ENCODE data around the gene ZNF207.
"Not testable (repeated sequence)": the region's sequence is repeated elsewhere in the genome, so short reads cannot be mapped to it uniquely, and the experiment has no call there.

Gene ZNF207
- 149 to 306 (median 209) reads per million in 18 experiments for total RNA-seq

GRCh38 chr17:32349854-32350665, at the start of gene ZNF207:
Gene ZNF207, plus strand, starts transcription at chr17:32350157. Its CDS starts 129 bp downstream, at chr17:32350286.
- peak; percentile 98 to 99 for DNase-seq

- DNase-seq, result no peak
Observed at GRCh38 chr17:32302037-32302436, 47.9 kb upstream of the ZNF207 start.

- no peak for DNase-seq
Observed at GRCh38 chr17:32302860-32303649, 46.9 kb upstream of the ZNF207 start.

DNA sequence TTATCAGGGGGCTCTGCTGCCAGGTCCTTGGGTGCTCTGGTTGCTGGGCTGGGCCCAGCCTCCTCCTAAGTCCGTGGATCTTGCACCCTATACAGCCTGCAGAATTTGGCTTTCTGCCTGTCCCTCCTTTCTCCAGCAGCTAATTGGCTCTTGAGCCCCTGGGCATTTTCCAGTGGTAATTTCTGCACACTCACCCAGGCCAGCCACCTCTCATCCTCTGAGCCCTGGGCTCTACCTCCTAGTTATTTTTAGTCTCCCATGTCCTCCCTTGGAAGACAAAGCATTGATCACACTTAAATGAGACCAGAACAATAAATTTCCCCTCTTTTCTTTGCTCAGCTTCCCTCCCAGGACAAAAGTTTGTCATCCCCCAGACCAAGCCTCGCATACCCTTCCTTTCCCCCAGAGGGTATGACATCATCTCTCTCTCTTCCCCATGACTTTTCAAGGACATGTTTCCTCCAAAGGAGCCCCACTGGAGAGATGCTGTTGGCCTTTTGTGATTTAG, 46.1 kb upstream of the ZNF207 start:
- no peak for DNase-seq

GRCh38 chr17:32305049-32305448, 44.9 kb upstream of the ZNF207 start:
- DNase-seq, result no peak

DNA sequence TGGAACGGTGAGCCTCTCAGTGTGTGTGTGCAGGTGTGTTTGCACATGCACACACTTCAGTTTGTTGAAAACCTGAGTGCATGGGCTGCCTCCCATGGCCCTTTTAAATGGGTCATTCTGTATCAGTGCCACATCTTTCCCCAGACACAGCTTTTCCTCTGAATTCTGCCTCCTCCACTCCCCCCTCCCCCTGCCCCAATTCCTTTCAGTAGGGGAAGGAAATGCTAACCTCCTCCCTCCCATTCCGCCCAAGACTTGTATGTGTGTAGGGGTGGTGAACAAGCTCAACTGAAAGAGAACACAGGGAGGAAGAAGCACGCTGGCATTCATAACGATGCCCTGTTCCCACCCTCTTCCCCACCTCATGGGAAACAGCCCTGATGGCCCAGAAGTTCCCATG, 42.3 kb upstream of the ZNF207 start:
- no peak for DNase-seq

DNA sequence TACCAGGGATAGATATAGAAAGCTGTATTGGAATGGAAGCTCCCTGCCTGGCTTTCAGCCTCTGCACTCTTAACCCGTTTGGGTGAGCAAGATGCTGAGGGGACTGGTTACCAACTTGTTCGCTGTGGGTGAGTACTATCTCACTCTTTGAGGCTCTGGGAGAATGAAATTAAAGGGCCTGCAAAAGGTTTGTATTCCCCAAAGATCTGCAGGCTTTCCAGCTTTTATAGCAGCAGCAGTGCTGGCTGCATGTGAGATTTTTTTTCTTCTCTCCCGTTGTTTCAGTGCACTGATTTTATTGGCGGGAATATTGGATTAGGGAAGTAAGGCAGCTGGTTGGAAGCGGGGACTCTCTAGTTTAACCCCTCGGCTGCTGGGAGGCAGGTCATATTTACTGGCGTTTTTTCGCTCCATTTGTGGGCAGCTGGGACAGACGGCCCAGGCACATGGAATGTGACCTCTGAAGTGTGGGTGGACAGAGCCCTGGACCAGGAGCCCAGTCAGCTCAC, 38.9 kb upstream of the ZNF207 start:
- no peak for DNase-seq

DNA sequence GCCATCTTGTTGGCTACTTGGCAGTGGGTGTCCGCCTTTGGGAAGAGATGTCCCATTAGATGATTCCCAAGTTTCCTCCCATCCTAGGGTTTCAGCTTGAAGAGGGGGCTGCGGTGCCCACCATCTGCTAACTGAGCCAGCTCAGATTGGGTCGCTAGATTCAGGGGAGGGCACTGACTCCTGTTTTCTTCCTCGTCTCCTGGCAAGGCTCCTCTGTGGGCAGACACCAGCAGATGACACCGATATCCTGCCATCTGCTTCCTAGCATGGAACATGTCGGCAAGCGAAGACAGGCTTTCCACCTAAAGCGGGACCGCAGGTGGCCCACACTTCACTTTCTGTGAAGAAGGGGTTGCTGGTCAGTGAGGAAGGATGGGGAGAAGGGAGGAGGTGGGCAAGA, 35.3 kb upstream of the ZNF207 start:
- DNase-seq, result no peak

DNA sequence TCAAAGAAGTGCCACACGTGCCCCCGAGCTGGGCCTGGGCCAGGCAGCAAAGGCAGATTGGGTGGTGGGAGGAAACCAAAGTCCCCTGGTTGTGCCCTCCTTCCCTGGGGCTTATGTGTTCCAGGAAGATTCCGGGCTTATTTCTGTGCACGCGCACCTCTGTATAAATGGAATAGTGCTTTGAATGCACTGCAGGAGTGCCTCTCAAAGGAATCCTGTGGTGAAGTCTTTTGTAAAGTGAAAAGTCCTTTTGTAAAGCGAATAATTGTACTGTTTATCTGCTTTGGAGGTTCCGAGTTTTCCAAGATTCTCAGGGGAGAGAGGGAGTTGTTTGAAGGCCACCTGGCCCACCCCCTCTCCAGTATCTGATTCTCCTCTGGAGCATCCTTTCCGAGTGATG, 34.8 kb upstream of the ZNF207 start:
- DNase-seq, result no peak

DNA sequence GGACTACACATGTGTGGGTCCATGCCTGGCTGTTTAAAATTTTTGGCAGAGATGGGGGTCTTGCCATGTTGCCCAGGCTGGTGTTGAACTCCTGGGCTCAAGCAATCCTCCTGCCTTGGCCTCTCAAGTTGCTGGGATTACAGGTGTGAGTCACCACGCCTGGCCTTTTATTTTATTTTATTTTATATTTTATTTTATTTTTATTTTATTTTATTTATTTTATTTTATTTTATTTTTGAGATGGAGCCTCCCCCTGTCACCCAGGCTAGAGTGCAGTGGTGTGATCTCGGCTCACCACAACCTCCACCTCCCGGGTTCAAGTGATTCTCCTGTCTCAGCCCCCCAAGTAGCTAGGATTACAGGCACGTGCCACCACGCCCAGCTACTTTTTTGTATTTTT, 33.3 kb upstream of the ZNF207 start:
- not testable (repeated sequence) for DNase-seq

GRCh38 chr17:32317353-32317752, 32.6 kb upstream of the ZNF207 start:
- DNase-seq, result no peak

DNA sequence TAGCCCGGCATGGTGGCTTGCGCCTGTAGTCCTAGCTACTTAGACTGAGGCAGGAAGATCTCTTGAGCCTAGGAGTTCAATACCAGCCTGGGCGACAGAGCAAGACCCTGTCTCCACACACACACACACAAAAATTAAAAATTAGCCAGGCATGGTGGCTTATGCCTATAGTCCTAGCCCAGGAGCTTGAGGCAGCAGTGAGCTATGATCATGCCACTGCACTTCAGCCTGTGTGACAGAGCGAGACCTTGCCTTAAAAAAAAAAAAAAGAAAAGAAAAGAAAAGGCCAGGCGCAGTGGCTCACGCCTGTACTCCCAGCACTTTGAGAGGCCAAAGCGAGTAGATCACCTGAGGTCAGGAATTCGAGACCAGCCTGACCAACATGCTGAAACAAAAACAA, 31.9 kb upstream of the ZNF207 start:
- no peak for DNase-seq

GRCh38 chr17:32319548-32319905, 30.4 kb upstream of the ZNF207 start:
- DNase-seq, result peak; percentile 85 to 89

DNA sequence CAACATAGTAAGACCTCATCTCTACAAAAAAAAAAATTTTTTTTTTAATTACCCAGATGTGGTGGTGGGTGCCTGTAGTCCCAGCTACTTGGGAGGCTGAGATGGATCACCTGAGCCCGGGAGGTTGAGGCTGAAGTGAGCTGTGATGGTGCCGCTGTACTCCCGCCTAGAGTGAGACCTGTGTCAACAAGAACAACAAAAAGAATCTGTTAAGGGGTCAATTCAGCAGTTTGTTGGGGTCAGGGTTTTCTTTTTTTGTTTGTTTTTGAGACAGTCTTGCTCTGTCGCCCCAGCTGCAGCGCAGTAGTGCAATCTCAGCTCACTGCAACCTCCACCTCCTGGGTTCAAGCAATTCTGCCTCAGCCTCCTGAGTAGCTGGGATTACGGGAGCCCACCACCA, 29.9 kb upstream of the ZNF207 start:
- not testable (repeated sequence) for DNase-seq

GRCh38 chr17:32320847-32321246, 29.1 kb upstream of the ZNF207 start:
- no peak for DNase-seq

- peak; percentile 39 to 63 for DNase-seq
Observed at GRCh38 chr17:32323046-32323445, 26.9 kb upstream of the ZNF207 start.

DNA sequence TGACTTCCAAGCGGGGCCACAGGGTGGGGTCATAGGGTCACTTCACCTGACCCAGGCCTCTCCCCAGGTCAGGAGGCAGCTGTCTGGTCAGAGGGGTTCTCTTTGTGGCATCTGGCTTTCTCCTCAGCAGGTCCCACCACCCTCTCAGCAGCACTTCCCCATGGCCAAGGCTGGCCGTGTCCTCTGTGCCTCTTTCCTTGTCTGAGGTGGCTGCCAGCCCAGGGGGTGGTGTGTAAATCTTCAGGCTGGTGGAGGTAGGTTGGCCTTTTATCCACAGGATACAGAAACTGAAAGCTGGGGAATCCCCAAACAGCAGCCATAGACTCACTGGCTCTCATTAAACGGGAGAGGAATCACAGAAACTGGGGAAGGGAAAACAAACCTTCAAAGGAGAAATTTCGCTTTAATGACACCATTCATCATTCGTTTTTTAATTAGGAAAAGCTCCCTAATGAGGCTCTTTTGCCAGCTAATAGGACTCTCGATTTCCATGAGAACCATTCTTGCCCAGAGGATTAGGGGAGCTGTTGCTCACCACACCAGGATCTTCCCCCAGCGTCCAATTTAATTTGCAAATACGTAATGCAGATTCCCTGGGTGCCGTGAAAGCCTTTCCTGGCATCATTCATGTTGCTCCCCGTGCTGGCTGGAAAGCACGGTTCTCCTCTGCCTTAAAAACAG, 26.0 kb upstream of the ZNF207 start:
- peak in 1 of 2 donors; percentile 24 for DNase-seq

GRCh38 chr17:32327911-32328310, 22.0 kb upstream of the ZNF207 start:
- no peak for DNase-seq

GRCh38 chr17:32330147-32330546, 19.8 kb upstream of the ZNF207 start:
- peak; percentile 17 to 39 for DNase-seq

- DNase-seq, result peak; percentile 71 to 95
Observed at GRCh38 chr17:32331243-32332040, 18.5 kb upstream of the ZNF207 start.

GRCh38 chr17:32333187-32333586, 16.8 kb upstream of the ZNF207 start:
- DNase-seq, result no peak

DNA sequence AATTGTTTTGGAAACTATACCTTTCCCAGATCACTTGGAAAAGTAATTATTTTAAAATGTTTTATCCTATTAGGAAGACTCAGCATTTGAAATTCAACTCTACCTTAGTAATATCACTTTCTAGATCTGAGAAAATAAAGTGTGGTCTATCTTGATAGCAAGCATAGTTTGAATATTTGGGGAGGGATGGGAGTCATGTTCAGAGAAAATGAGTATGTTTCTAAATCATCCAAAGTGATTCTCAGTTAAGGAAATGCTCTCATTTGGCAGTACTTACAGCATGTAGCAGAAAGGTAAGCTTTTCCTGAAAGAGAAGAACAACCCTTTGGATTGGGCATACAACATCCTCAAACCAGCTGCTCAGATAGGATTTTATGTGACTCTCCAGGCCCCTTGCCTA, 14.9 kb upstream of the ZNF207 start:
- no peak for DNase-seq
